H9 (cell line): ENCODE measurements around the gene TBC1D5. TPM values are rescaled to one million over a fixed set of nuclear protein-coding genes. Genes with fewer than 3 reads are reported as not detected.

Experiments
- DNase-seq: peaks from one replicate; pipeline ENCODE4 v3.0.0-alpha.2; 2017
- H2AFZ ChIP-seq: one replicate; pipeline ENCODE4 v1.6.1; 2013; ENCODE audit warnings: mild to moderate bottlenecking, low read length, control low read depth, moderate library complexity
- H2AK5ac ChIP-seq: 2 replicates; pipeline ENCODE4 v1.6.1; 2013; ENCODE audit warnings: low read length, control low read depth, mixed read lengths; ENCODE audit not compliant: insufficient read length
- H2BK120ac ChIP-seq: one replicate; pipeline ENCODE4 v1.6.1; 2013; ENCODE audit warnings: low read depth, mild to moderate bottlenecking, low read length, control low read depth, inconsistent platforms; ENCODE audit not compliant: poor library complexity, severe bottlenecking
- H2BK12ac ChIP-seq: 2 replicates; pipeline ENCODE4 v1.6.1; 2013; ENCODE audit warnings: low read length, control low read depth, mixed read lengths, low read depth; ENCODE audit not compliant: insufficient read length
- H2BK15ac ChIP-seq: 2 replicates; pipeline ENCODE4 v1.6.1; 2013; ENCODE audit warnings: low read depth, low read length, control low read depth
- H2BK20ac ChIP-seq: one replicate; pipeline ENCODE4 v1.6.1; 2013; ENCODE audit warnings: low read depth, mild to moderate bottlenecking, low read length, control low read depth, inconsistent platforms; ENCODE audit not compliant: poor library complexity, severe bottlenecking
- H2BK5ac ChIP-seq: 2 replicates; pipeline ENCODE4 v1.6.1; 2013; ENCODE audit warnings: low read length, control low read depth, mixed read lengths; ENCODE audit not compliant: insufficient read length
- H3K14ac ChIP-seq: 2 replicates; pipeline ENCODE4 v1.6.1; 2013; ENCODE audit warnings: low read length, control low read depth; ENCODE audit not compliant: insufficient read depth
- H3K18ac ChIP-seq: 2 replicates; pipeline ENCODE4 v1.6.1; 2013; ENCODE audit warnings: low read depth, mild to moderate bottlenecking, mixed read lengths, low read length, control low read depth; ENCODE audit not compliant: insufficient read length
- H3K23ac ChIP-seq: 2 replicates; pipeline ENCODE4 v1.6.1; 2013; ENCODE audit warnings: low read length, control low read depth, mixed read lengths, low read depth; ENCODE audit not compliant: insufficient read length
- H3K23me2 ChIP-seq: 2 replicates; pipeline ENCODE4 v1.6.1; 2013; ENCODE audit warnings: low read depth, mild to moderate bottlenecking, mixed read lengths, low read length, control low read depth; ENCODE audit not compliant: insufficient read length, poor library complexity, severe bottlenecking
- H3K27ac ChIP-seq: 2 replicates; pipeline ENCODE4 v1.5.1; 2013; ENCODE audit warnings: low read length, control low read depth, mixed read lengths, low read depth; ENCODE audit not compliant: insufficient read length
- H3K27me3 ChIP-seq: 2 replicates; pipeline ENCODE4 v1.6.1; 2013; ENCODE audit warnings: low read length, control low read depth, inconsistent platforms; ENCODE audit not compliant: insufficient read depth
- H3K4ac ChIP-seq: 2 replicates; pipeline ENCODE4 v1.6.1; 2013; ENCODE audit warnings: low read depth, mild to moderate bottlenecking, control low read depth, inconsistent platforms, low read length, moderate library complexity
- H3K4me1 ChIP-seq: 2 replicates; pipeline ENCODE4 v1.6.1; 2013; ENCODE audit warnings: low read length, control low read depth, inconsistent platforms; ENCODE audit not compliant: insufficient read depth
- H3K4me2 ChIP-seq: 2 replicates; pipeline ENCODE4 v1.6.1; 2013; ENCODE audit warnings: low read length, control low read depth, mixed read lengths; ENCODE audit not compliant: insufficient read length, insufficient read depth
- H3K56ac ChIP-seq: 2 replicates; pipeline ENCODE4 v1.6.1; 2013; ENCODE audit warnings: low read depth, mild to moderate bottlenecking, mixed read lengths, low read length, control low read depth; ENCODE audit not compliant: insufficient read length
- H3K79me1 ChIP-seq: 2 replicates; pipeline ENCODE4 v1.6.1; 2013; ENCODE audit warnings: low read depth, mild to moderate bottlenecking, moderate library complexity, low read length, control low read depth, inconsistent platforms; ENCODE audit not compliant: insufficient read depth, poor library complexity, severe bottlenecking
- H3K79me2 ChIP-seq: 2 replicates; pipeline ENCODE4 v1.6.1; 2013; ENCODE audit warnings: low read length, control low read depth, inconsistent platforms; ENCODE audit not compliant: insufficient read depth
- H3K9ac ChIP-seq: 2 replicates; pipeline ENCODE4 v1.6.1; 2013; ENCODE audit warnings: low read length, control low read depth, mixed read lengths; ENCODE audit not compliant: insufficient read length; ENCODE audit errors: extremely low read depth
- H3K9me3 ChIP-seq: one replicate; pipeline ENCODE4 v1.6.1; 2013; ENCODE audit warnings: low read depth, low read length, inconsistent platforms; ENCODE audit not compliant: control insufficient read depth
- H3T11ph ChIP-seq: one replicate; pipeline ENCODE4 v1.6.1; 2013; ENCODE audit warnings: mild to moderate bottlenecking, low read length, control low read depth, inconsistent platforms
- H4K20me1 ChIP-seq: one replicate; pipeline ENCODE4 v1.6.1; 2013; ENCODE audit not compliant: control insufficient read depth, insufficient read length, insufficient read depth
- H4K5ac ChIP-seq: 2 replicates; pipeline ENCODE4 v1.6.1; 2013; ENCODE audit warnings: low read depth, mild to moderate bottlenecking, mixed read lengths, low read length, control low read depth; ENCODE audit not compliant: insufficient read length
- H4K8ac ChIP-seq: replicated peaks from 2 replicates; pipeline ENCODE4 v1.6.1; 2013; ENCODE audit warnings: low read length, control low read depth, mixed read lengths, low read depth; ENCODE audit not compliant: insufficient read length
- H4K91ac ChIP-seq: 2 replicates; pipeline ENCODE4 v1.6.1; 2013; ENCODE audit warnings: low read depth, mild to moderate bottlenecking, moderate library complexity, mixed read lengths, low read length, control low read depth; ENCODE audit not compliant: insufficient read length
- H3K27ac Mint-ChIP-seq, 3 experiments: 2 replicates in 2 of 3; 3 replicates in 1 of 3; pipeline ENCODE4 v1.8.0; 2020 to 2021; ENCODE audit warnings: mixed read lengths in 3 of 3, mild to moderate bottlenecking in 1 of 3, moderate library complexity in 1 of 3
- H3K27me3 Mint-ChIP-seq: 2 replicates; pipeline ENCODE4 v1.8.0; 2021; ENCODE audit warnings: low read depth, mild to moderate bottlenecking, moderate library complexity, mixed read lengths
- H3K36me3 Mint-ChIP-seq, 3 experiments: 2 replicates in 2 of 3; 3 replicates in 1 of 3; pipeline ENCODE4 v1.8.0; 2020 to 2021; ENCODE audit warnings: low read depth in 3 of 3, mixed read lengths in 3 of 3; ENCODE audit not compliant: insufficient read depth in 1 of 3
- H3K4me1 Mint-ChIP-seq, 2 experiments: 2 replicates each; pipeline ENCODE4 v1.8.0; 2020; ENCODE audit warnings: mixed read lengths in 2 of 2
- H3K4me3 Mint-ChIP-seq, 2 experiments: 2 replicates in 1 of 2; 3 replicates in 1 of 2; pipeline ENCODE4 v1.8.0; 2020 to 2021; ENCODE audit warnings: mild to moderate bottlenecking in 2 of 2, mixed read lengths in 2 of 2, moderate library complexity in 1 of 2
- H3K9me3 Mint-ChIP-seq, 2 experiments: 2 replicates in 1 of 2; 3 replicates in 1 of 2; pipeline ENCODE4 v1.8.0; 2020; ENCODE audit warnings: mild to moderate bottlenecking in 2 of 2, mixed read lengths in 2 of 2, moderate library complexity in 1 of 2
- CTCF ChIP-seq: fragments of 200-600 bp; sonication (generic); conservative IDR thresholded peaks from 3 replicates; pipeline ENCODE4 v1.8.0; 2021; ENCODE audit warnings: antibody characterized with exemption, mild to moderate bottlenecking
- total RNA-seq: library from RNA; stranded (reverse); gene quantifications from 2 replicates; pipeline ENCODE4 v1.2.1, GENCODE V29; 2021

The TBC1D5 gene
- total RNA-seq, 1 experiment from 2014 or later, result 25.0 TPM

- Mint-ChIP-seq H3K27me3 (no peaks in the 10 kb centered on the region), H3K36me3 (no peaks in the 10 kb centered on the region), H3K27ac (no peak overlapping the region), H3K4me3 (no peak overlapping the region), H3K9me3 (no peaks in the 10 kb centered on the region), H3K4me1 (peaks cover 5 to 9% of the 10 kb centered on the region in 2 experiments; a peak in 3 of 4 replicates)
- no peak overlapping the region for H3K4me2 ChIP-seq
- H2BK15ac ChIP-seq, result no peak overlapping the region
- H4K8ac ChIP-seq, result no peak overlapping the region
- no peak for DNase-seq
- no peak overlapping the region for H2AFZ ChIP-seq
- H4K91ac ChIP-seq, result no peak overlapping the region
- H3K56ac ChIP-seq, result no peak overlapping the region
- no peak overlapping the region for H2BK120ac ChIP-seq
- H3K23ac ChIP-seq, result no peak overlapping the region
- no peak for TF ChIP-seq CTCF
- H3K4me1 ChIP-seq, result no peaks in the 10 kb centered on the region; the same call in 1 of the 2 replicates
- no peak overlapping the region for H3K9ac ChIP-seq
- no peak overlapping the region for H2BK20ac ChIP-seq
- no peak overlapping the region for H2BK5ac ChIP-seq
- no peaks in the 10 kb centered on the region for H3K27me3 ChIP-seq
- no peaks in the 10 kb centered on the region for H3K23me2 ChIP-seq
- no peak overlapping the region for H3K27ac ChIP-seq
- no peak overlapping the region for H4K5ac ChIP-seq
- H3K4ac ChIP-seq, result no peak overlapping the region
- H3K79me2 ChIP-seq, result no peaks in the 10 kb centered on the region
- no peak overlapping the region for H3K14ac ChIP-seq
- H3K79me1 ChIP-seq, result no peaks in the 10 kb centered on the region
- no peak overlapping the region for H3K18ac ChIP-seq
- no peak overlapping the region for H2AK5ac ChIP-seq
- no peaks in the 10 kb centered on the region for H4K20me1 ChIP-seq
- H3T11ph ChIP-seq, result no peak overlapping the region
- H3K9me3 ChIP-seq, result no peaks in the 10 kb centered on the region
- H2BK12ac ChIP-seq, result no peak overlapping the region
These were observed 102.0 kb downstream of the TBC1D5 start for GRCh38 chr3:17640466-17640865.
